Testis (tissue), 3 donors: Measurements from ENCODE around the gene SELENOH. TPM values are rescaled to one million over a fixed set of nuclear protein-coding genes. Genes with fewer than 3 reads are reported as not detected.
A peak's percentile ranks its signal among the peaks of the same experiment; 100 is the strongest.

Experiments
- DNase-seq: peaks from one replicate; pipeline ENCODE4 v3.0.0-alpha.2; 2019
- H3K27ac ChIP-seq, 2 donors: fragments of 200-600 bp; sonication (generic); one replicate each; pipeline ENCODE4 v1.5.1; 2019
- H3K27me3 ChIP-seq: fragments of 200-600 bp; sonication (generic); one replicate; pipeline ENCODE4 v1.5.1; 2019
- H3K36me3 ChIP-seq: fragments of 200-600 bp; sonication (generic); one replicate; pipeline ENCODE4 v1.5.1; 2017; ENCODE audit warnings: low read depth; ENCODE audit errors: missing control alignments
- H3K4me1 ChIP-seq: fragments of 200-600 bp; sonication (generic); one replicate; pipeline ENCODE4 v1.5.1; 2019
- H3K4me3 ChIP-seq, 2 donors: fragments of 200-600 bp; sonication (generic); one replicate each; pipeline ENCODE4 v1.5.1; 2017 to 2019
- H3K9me3 ChIP-seq: fragments of 200-600 bp; sonication (generic); one replicate; pipeline ENCODE4 v1.5.1; 2017
- POLR2A ChIP-seq: fragments of 450-650 bp; IDR thresholded peaks from one replicate; pipeline ENCODE4 v1.6.1; 2017; ENCODE audit warnings: antibody characterized with exemption, mild to moderate bottlenecking, moderate library complexity
- WGBS, 2 donors: methylation state at CpG; one replicate each; pipeline ENCODE4 v1.1.5; 2018; 5-methylcytosine and 5-hydroxymethylcytosine counted together
- intact Hi-C: fragments of 100-400 bp; cut with DNase I; formaldehyde crosslinking; loops from one replicate; pipeline ENCODE4 v1.15.1; 2023; ENCODE audit warnings: low total_unique reads
- polyA plus RNA-seq: library from polyadenylated mRNA; stranded (reverse); fragments of 350-450 nt; fragmentation: Illumina TruSeq; extraction: RNeasy Lipid Tissue Mini Kit (QIAGEN cat#74804); gene quantifications from one replicate; pipeline ENCODE4 v1.2.3, GENCODE V29; 2014; ENCODE audit warnings: low read depth, low replicate concordance; ENCODE audit not compliant: insufficient read depth
- total RNA-seq, 2 donors: library from RNA; depleted of rRNA; stranded (reverse); fragments of >200 nt; gene quantifications; one replicate each; pipeline ENCODE4 v1.2.3, GENCODE V29; 2016
- TF ChIP-seq, protein P1 (sequence below), 3 experiments: fragments of 450-650 bp in 2 of 3; fragments of 200-600 bp in 1 of 3; sonication (generic) in 1 of 3; IDR thresholded peaks; one replicate each; pipeline ENCODE4 v1.5.1; 2016 to 2019; ENCODE audit warnings: antibody characterized with exemption in 3 of 3, mild to moderate bottlenecking in 2 of 3, moderate library complexity in 1 of 3

Gene SELENOH
- total and polyA plus RNA-seq, 3 donors from 2014 or later = 71.3 to 222 (median 157) TPM

DNA sequence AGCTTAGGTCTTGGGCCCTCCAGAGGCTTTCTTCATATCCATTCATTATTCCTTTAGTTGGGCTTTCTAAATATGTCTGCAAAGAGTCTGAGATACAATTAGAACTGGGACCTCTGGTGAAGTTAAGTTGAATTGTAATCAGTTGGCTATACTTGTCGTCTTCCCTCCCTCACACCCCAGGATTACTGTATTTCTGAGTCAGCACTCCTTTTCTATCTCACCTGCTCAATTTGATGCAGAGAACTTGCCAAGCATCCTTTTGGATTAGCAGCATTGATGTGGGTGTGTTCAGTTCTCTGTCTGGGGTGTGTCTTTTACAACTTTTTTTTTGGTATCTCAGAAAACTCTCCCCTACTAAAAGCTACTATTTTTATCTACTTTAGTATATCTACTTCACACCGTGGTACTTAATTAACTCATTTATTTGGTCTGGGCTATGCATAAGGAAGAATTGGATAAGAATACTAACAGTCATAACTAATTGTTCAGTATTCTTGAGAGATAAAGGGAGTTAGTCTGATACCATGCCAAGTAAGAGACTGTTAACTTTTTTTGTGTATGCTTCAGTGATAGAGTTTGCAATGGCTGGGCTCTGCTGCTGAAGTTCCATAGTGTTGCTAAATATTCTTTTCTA, 35.4 kb downstream of the SELENOH start:
- peak overlapping the region; percentile 67 to 80 for H3K27ac ChIP-seq
- H3K9me3 ChIP-seq = no peaks in the 10 kb centered on the region
- H3K4me3 ChIP-seq = no peak overlapping the region
- H3K4me1 ChIP-seq = peaks cover 88% of the 10 kb centered on the region
- H3K27me3 ChIP-seq = no peaks in the 10 kb centered on the region
- 25 to 35% methylated on average over 2 of the region's 2 CpGs for WGBS, 2 donors
- intact Hi-C loops = no loop called here
- no peak for DNase-seq
- TF ChIP-seq POLR2A = no peak
- TF ChIP-seq, protein P1, sequence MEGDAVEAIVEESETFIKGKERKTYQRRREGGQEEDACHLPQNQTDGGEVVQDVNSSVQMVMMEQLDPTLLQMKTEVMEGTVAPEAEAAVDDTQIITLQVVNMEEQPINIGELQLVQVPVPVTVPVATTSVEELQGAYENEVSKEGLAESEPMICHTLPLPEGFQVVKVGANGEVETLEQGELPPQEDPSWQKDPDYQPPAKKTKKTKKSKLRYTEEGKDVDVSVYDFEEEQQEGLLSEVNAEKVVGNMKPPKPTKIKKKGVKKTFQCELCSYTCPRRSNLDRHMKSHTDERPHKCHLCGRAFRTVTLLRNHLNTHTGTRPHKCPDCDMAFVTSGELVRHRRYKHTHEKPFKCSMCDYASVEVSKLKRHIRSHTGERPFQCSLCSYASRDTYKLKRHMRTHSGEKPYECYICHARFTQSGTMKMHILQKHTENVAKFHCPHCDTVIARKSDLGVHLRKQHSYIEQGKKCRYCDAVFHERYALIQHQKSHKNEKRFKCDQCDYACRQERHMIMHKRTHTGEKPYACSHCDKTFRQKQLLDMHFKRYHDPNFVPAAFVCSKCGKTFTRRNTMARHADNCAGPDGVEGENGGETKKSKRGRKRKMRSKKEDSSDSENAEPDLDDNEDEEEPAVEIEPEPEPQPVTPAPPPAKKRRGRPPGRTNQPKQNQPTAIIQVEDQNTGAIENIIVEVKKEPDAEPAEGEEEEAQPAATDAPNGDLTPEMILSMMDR (IDR thresholded peaks at IDR 0.05) = no peak
- H3K36me3 ChIP-seq = no peaks in the 10 kb centered on the region

DNA sequence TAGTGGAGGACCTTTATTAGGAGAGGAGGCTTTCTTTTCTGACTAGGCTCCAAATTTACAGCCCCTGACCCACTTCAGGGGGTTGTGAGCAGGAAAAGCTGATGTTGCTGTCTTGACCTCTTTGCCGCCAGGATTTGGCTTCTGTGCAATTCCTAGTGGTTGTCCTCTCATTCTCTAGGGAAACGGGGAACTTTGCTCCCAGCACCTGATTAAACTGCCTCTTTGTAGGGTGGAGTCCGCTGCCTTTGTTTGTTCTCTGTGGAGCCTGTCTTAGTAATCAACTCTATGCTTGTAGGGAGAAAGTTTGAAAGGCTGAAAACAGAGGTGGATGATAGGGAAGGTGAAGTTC, 36.7 kb downstream of the SELENOH start:
- H3K27me3 ChIP-seq = no peaks in the 10 kb centered on the region
- WGBS, 2 donors = 31% methylated on average over 3 of the region's 3 CpGs
- H3K36me3 ChIP-seq = no peaks in the 10 kb centered on the region
- H3K4me3 ChIP-seq = no peak overlapping the region
- no peaks in the 10 kb centered on the region for H3K9me3 ChIP-seq
- TF ChIP-seq, protein P1 (IDR thresholded peaks at IDR 0.05) = no peak
- no peak for TF ChIP-seq POLR2A
- DNase-seq = no peak
- H3K4me1 ChIP-seq = peaks cover 92% of the 10 kb centered on the region
- intact Hi-C loops = no loop called here
- H3K27ac ChIP-seq = peak overlapping the region; percentile 67 to 80

DNA sequence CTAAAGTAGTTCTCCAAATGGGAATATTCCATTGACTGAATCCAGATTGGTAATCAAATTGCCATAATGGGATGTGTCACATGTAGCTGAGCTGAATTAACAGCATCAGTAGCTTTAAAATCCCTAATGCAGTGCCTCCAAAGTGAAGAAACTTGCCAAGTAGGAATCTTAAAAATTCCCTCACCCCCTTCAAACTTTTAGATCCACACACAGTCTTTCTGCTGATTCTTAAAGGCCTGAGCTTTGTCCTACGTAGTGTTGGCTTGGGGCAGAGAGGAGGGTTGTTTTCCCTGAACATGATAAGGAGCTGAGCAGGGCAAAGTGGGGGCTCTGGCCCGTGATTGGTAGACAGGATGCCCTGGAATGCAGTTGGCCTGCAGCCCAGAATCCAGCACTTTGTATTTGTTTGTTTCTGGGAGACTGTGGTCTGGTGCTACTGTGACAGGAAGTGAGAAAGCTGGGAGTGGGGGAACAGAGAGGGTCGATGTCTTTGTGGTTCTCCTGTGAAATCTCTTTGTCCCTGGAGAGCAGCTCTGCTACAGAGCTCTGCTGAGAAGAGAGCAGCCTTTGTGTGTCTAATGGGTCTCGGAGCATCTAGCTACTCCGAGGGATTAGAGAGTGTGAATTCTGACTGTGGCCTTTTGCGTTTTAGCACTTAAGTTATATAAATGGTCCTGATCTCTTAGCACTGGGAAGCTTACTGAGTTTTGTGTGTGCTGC, 37.2 kb downstream of the SELENOH start:
- no peaks in the 10 kb centered on the region for H3K27me3 ChIP-seq
- WGBS, 2 donors = 15 to 24% methylated on average over 6 of the region's 6 CpGs
- H3K27ac ChIP-seq = peak overlapping the region; percentile 67 to 80
- TF ChIP-seq, protein P1 (IDR thresholded peaks at IDR 0.05) = no peak
- no peak for TF ChIP-seq POLR2A
- no peaks in the 10 kb centered on the region for H3K9me3 ChIP-seq
- no peaks in the 10 kb centered on the region for H3K36me3 ChIP-seq
- H3K4me1 ChIP-seq = peaks cover 92% of the 10 kb centered on the region
- intact Hi-C loops = no loop called here
- peak; percentile 96 for DNase-seq
- no peak overlapping the region for H3K4me3 ChIP-seq

DNA sequence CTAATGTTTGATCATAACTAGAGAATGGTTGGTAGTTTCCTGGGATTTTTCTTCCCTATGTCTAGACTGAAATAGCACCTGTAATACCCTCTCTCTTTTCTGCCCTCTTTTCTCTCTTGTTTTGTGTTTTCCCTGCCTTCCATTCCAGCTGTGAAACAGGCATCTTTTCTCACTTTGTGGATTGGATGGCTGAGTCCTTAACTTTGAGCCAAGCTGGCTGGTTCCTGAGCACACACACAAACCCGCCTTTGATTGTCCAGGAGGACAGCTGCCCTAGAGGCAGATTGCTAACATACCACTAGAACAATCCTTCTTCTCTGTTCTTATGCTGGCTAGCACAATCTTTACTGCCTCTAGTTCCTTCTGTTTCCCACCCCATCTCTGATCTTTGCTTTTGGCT, 38.0 kb downstream of the SELENOH start:
- WGBS, 2 donors = 28 to 32% methylated on average over 1 of the region's 1 CpG
- Histone ChIP-seq H3K9me3 (no peaks in the 10 kb centered on the region), H3K36me3 (no peaks in the 10 kb centered on the region), H3K4me1 (peaks cover 87% of the 10 kb centered on the region), H3K27ac (peak overlapping the region; percentile 67 to 80), H3K4me3 (no peak overlapping the region), H3K27me3 (no peaks in the 10 kb centered on the region)
- intact Hi-C loops = no loop called here
- peak; percentile 62 for DNase-seq
- TF ChIP-seq POLR2A = no peak
- TF ChIP-seq, protein P1 (IDR thresholded peaks at IDR 0.05) = no peak

DNA sequence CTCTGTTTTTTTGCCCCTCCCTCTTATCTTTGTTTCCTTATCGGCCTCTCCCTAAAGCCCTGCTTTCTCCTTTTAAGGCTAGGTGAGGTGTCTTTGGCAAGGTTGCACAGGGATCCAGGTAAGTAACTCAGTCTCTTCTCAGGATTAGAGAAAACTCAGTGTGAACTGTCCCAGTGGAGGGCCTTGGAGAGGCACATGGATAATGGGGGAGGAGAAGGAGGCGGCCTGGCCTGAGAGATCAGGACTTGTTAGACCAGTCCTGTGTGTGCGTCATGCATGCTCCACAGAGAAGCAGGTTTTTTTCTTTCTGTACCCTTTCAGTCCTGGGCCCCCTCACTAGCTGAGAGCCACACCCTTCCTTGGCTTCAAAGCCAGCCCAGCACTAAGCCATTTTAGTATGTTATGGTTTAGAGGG, 40.2 kb downstream of the SELENOH start:
- Histone ChIP-seq H3K4me1 (peaks cover 73% of the 10 kb centered on the region), H3K9me3 (no peaks in the 10 kb centered on the region), H3K27ac (peak overlapping the region in 1 of 2 donors; percentile 62), H3K36me3 (no peaks in the 10 kb centered on the region), H3K4me3 (no peak overlapping the region), H3K27me3 (no peaks in the 10 kb centered on the region)
- peak; percentile 58 for DNase-seq
- WGBS, 2 donors = 58 to 63% methylated on average over 3 of the region's 3 CpGs
- intact Hi-C loops = no loop called here
- TF ChIP-seq, protein P1 (IDR thresholded peaks at IDR 0.05) = no peak
- TF ChIP-seq POLR2A = no peak
